K562 (cell line): ENCODE data around the gene BRCC3. TPM values are rescaled to one million over a fixed set of nuclear protein-coding genes. Genes with fewer than 3 reads are reported as not detected.

Experiments
- CEBPG ChIP-seq, 3 experiments: fragments of 200-800 bp in 1 of 3; sonication (Bioruptor generic) in 1 of 3; sonication (generic) in 1 of 3; formaldehyde crosslinking in 1 of 3; IDR thresholded peaks in 2 of 3; conservative IDR thresholded peaks in 1 of 3; 2 replicates each; pipeline versions ENCODE4 v1.6.1 to v1.8.0; 2016 to 2022; ENCODE audit warnings: missing compliant biosample characterization in 2 of 3, missing genetic modification characterization in 2 of 3, mild to moderate bottlenecking in 1 of 3, missing genetic modification reagents in 1 of 3
- CREB1 ChIP-seq, 2 experiments: sonication (generic) in 1 of 2; formaldehyde crosslinking in 1 of 2; IDR thresholded peaks; 2 replicates each; pipeline versions ENCODE4 v1.6.1 to v1.8.0; 2012 to 2022; ENCODE audit warnings: inconsistent platforms in 1 of 2, mild to moderate bottlenecking in 1 of 2, missing genetic modification reagents in 1 of 2, moderate library complexity in 1 of 2
- HNRNPLL ChIP-seq: fragments of 200-400 bp; formaldehyde crosslinking; IDR thresholded peaks from 2 replicates; pipeline ENCODE4 v1.6.1; 2017; ENCODE audit warnings: low read length, low read depth, mild to moderate bottlenecking; ENCODE audit not compliant: poor library complexity, severe bottlenecking
- MBD1 ChIP-seq: fragments of 250-450 bp; sonication (Bioruptor Pico); IDR thresholded peaks from 2 replicates; pipeline ENCODE4 v1.8.0; 2022; ENCODE audit warnings: inconsistent platforms
- MLLT1 ChIP-seq, 2 experiments: fragments of 450-650 bp; IDR thresholded peaks; 2 replicates each; pipeline ENCODE4 v1.6.1; 2016
- NFE2 ChIP-seq: IDR thresholded peaks from 2 replicates; pipeline ENCODE4 v1.6.1; 2014; ENCODE audit warnings: antibody characterized with exemption, low read depth
- POLR2AphosphoS5 ChIP-seq: IDR thresholded peaks from 2 replicates; pipeline ENCODE4 v1.6.1; 2011; ENCODE audit warnings: mild to moderate bottlenecking, low read depth, low read length, moderate library complexity; ENCODE audit not compliant: control insufficient read depth, insufficient read depth
- polyA plus RNA-seq, 8 experiments: library from polyadenylated mRNA; depleted of rRNA in 4 of 8; stranded (reverse) in 5 of 8; unstranded in 3 of 8; fragments of >200 nt; fragmentation: Nextera tagmentation in 2 of 8; fragmentation: Illumina TruSeq in 1 of 8; extraction: Ambion mirVana in 2 of 8; extraction: Trizol in 1 of 8; gene quantifications; 2 replicates each; pipeline versions ENCODE4 v1.2.1 to v1.2.3, GENCODE V29; 2011 to 2014; ENCODE audit warnings: inconsistent platforms in 1 of 8, missing spikeins in 1 of 8
- total RNA-seq, 7 experiments: library from RNA; depleted of rRNA in 6 of 7; stranded (reverse); fragments of >200 nt in 6 of 7; fragmentation: Illumina TruSeq in 2 of 7; extraction: Trizol in 2 of 7; gene quantifications; 2 replicates each; pipeline versions ENCODE4 v1.2.1 to v1.2.3, GENCODE V29; 2011 to 2021; ENCODE audit warnings: low replicate concordance in 1 of 7

BRCC3 gene
- total and polyA plus RNA-seq, 9 of the 15 experiments (the other 6 are each of a cell fraction or from before 2014, with no cell fraction given): 9.6 to 44.8 (median 26.7) TPM

GRCh38 chrX:155027509-155028066 lies 43.7 kb upstream of the BRCC3 start (continued):
- TF ChIP-seq POLR2AphosphoS5 (peak; percentile 1; the same call in 1 of the 2 replicates), MBD1 (CRISPR knock-in tag) (no peak), NFE2 (peak; percentile 21; the same call in 1 of the 2 replicates), HNRNPLL (no peak), MLLT1 (IDR thresholded peaks at IDR 0.05) (0 out of 4 replicates have a peak, but pooled peaks have one; percentile 13 to 29), CEBPG (CRISPR knock-in tag; IDR thresholded peaks at IDR 0.05) (no peak), CEBPG (tag; conservative IDR thresholded peaks at IDR 0.05 in 1 of 2, IDR thresholded peaks at IDR 0.05 in 1 of 2) (peak; percentile 34 to 62; a peak in 2 of 4 replicates), CREB1 (IDR thresholded peaks at IDR 0.05) (no peak), CREB1 (CRISPR knock-in tag; IDR thresholded peaks at IDR 0.05) (no peak)
